Smooth muscle cell (in vitro differentiated cells): ENCODE results near the gene C1QTNF8. TPM values are rescaled to one million over a fixed set of nuclear protein-coding genes. Genes with fewer than 3 reads are reported as not detected.

Experiments used
- DNase-seq: peaks from one replicate; lab custom pipeline; 2025; ENCODE audit not compliant: unreplicated experiment; lab: John Stamatoyannopoulos, UW
- H2AFZ ChIP-seq: fragments of 200-600 bp; sonication (generic); 2 replicates; pipeline ENCODE4 v1.6.0; 2016; ENCODE audit warnings: antibody characterized with exemption, low read depth, mild to moderate bottlenecking
- H3F3A ChIP-seq: fragments of 200-600 bp; sonication (generic); 2 replicates; pipeline ENCODE4 v1.6.0; 2017; ENCODE audit warnings: antibody characterized with exemption, low read depth
- H3K27ac ChIP-seq: fragments of 200-600 bp; sonication (generic); 2 replicates; pipeline ENCODE4 v1.5.1; 2016; ENCODE audit warnings: low read depth, mild to moderate bottlenecking
- H3K27me3 ChIP-seq: fragments of 200-600 bp; sonication (generic); 2 replicates; pipeline ENCODE4 v1.6.1; 2016; ENCODE audit warnings: low read depth, mild to moderate bottlenecking
- H3K36me3 ChIP-seq: fragments of 200-600 bp; sonication (generic); 2 replicates; pipeline ENCODE4 v1.5.1; 2016; ENCODE audit warnings: low read depth
- H3K4me1 ChIP-seq: fragments of 200-600 bp; sonication (generic); 2 replicates; pipeline ENCODE4 v1.5.1; 2016; ENCODE audit warnings: low read depth
- H3K4me2 ChIP-seq: fragments of 200-600 bp; sonication (generic); 2 replicates; pipeline ENCODE4 v1.6.0; 2016; ENCODE audit warnings: mild to moderate bottlenecking
- H3K4me3 ChIP-seq: fragments of 200-600 bp; sonication (generic); 2 replicates; pipeline ENCODE4 v1.5.1; 2016; ENCODE audit warnings: mild to moderate bottlenecking
- H3K79me2 ChIP-seq: fragments of 200-600 bp; sonication (generic); 2 replicates; pipeline ENCODE4 v1.6.0; 2016; ENCODE audit warnings: low read depth, mild to moderate bottlenecking
- H3K9ac ChIP-seq: fragments of 200-600 bp; sonication (generic); 2 replicates; pipeline ENCODE4 v1.6.0; 2016; ENCODE audit warnings: low read depth
- H3K9me3 ChIP-seq: fragments of 200-600 bp; sonication (generic); replicated peaks from 2 replicates; pipeline ENCODE4 v1.5.1; 2016; ENCODE audit warnings: low read depth
- H4K20me1 ChIP-seq: fragments of 200-600 bp; sonication (generic); 2 replicates; pipeline ENCODE4 v1.6.0; 2016; ENCODE audit warnings: low read depth
- WGBS: methylation state at CpG from one replicate; pipeline ENCODE4 v1.1.7; 2016; ENCODE audit warnings: low lambda C conversion rate; 5-methylcytosine and 5-hydroxymethylcytosine counted together
- polyA plus RNA-seq: library from polyadenylated mRNA; unstranded; fragments of >200 nt; fragmentation: Nextera tagmentation; extraction: Ambion mirVana; gene quantifications from 2 replicates; pipeline ENCODE4 v1.2.1, GENCODE V29; 2016
- total RNA-seq: library from RNA; depleted of rRNA; stranded (reverse); fragments of >200 nt; gene quantifications from 2 replicates; pipeline ENCODE4 v1.2.3, GENCODE V29; 2014
- TF ChIP-seq, protein P1 (sequence below): fragments of 200-600 bp; sonication (generic); IDR thresholded peaks from 2 replicates; pipeline ENCODE4 v1.5.1; 2017; ENCODE audit warnings: borderline replicate concordance, mild to moderate bottlenecking, antibody characterized with exemption; ENCODE audit not compliant: insufficient read depth, poor library complexity, severe bottlenecking

The C1QTNF8 gene
- total and polyA plus RNA-seq, 2 experiments from 2014 or later: not detected

DNA sequence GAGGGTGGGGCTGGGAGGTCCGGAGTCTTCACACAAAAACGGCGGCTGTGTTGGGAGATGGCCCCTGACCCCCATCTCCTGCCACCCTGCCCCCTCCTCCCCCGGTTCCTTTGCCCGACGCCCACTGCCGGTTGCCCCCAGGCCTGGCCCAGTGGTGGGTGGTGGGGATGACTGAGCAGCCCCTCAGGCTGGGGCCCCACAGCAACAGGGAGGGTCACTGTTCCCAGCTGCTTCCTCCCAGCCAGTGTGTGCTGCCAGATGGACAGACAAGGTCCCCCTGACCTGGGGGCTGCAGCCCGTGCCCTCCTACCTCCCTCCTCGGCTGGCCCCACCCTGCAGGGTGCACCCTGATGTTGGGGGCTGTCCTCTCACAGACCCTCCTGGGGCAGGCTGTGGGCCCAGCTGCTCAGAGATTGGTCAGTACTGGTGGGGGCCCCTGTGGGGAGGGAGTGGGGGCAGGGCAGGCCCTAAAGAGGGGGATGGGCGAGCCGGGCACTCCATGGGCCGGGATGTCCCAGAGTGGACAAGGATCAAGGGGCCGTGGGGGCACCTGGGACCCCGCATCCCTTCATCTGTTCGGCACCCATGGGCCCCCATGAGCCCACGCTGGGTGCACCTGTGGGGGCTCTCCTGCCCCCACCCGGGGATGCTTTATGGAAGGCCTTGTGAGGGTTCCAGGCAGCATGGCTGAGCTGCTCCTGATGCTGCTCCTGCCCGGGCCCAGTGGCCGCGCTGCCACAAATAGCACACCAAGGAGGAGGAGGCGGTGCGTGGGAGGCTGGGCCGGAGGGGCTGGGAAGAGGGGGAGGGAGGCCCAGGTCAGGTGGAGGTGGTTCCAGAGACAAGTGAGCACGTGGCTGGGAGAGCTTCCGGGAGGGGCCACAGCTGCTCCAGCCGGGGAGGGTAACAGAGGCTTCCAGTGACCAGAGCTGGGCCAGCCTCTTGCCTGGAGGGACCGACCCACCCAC lies 5.1 kb downstream of the C1QTNF8 start:
- H3F3A ChIP-seq: no peaks in the 10 kb centered on the region
- H3K4me1 ChIP-seq: no peaks in the 10 kb centered on the region
- H3K4me2 ChIP-seq: no peak overlapping the region
- TF ChIP-seq, protein P1, sequence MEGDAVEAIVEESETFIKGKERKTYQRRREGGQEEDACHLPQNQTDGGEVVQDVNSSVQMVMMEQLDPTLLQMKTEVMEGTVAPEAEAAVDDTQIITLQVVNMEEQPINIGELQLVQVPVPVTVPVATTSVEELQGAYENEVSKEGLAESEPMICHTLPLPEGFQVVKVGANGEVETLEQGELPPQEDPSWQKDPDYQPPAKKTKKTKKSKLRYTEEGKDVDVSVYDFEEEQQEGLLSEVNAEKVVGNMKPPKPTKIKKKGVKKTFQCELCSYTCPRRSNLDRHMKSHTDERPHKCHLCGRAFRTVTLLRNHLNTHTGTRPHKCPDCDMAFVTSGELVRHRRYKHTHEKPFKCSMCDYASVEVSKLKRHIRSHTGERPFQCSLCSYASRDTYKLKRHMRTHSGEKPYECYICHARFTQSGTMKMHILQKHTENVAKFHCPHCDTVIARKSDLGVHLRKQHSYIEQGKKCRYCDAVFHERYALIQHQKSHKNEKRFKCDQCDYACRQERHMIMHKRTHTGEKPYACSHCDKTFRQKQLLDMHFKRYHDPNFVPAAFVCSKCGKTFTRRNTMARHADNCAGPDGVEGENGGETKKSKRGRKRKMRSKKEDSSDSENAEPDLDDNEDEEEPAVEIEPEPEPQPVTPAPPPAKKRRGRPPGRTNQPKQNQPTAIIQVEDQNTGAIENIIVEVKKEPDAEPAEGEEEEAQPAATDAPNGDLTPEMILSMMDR: no peak
- DNase-seq: no peak
- H3K9ac ChIP-seq: no peak overlapping the region
- H3K79me2 ChIP-seq: no peaks in the 10 kb centered on the region
- H3K36me3 ChIP-seq: no peaks in the 10 kb centered on the region
- H3K9me3 ChIP-seq: no peaks in the 10 kb centered on the region
- H4K20me1 ChIP-seq: no peaks in the 10 kb centered on the region
- no peak overlapping the region for H3K27ac ChIP-seq
- H3K4me3 ChIP-seq: no peak overlapping the region
- 83% methylated on average over 17 of the region's 27 CpGs for WGBS
- no peak overlapping the region for H2AFZ ChIP-seq
- no peaks in the 10 kb centered on the region for H3K27me3 ChIP-seq

DNA sequence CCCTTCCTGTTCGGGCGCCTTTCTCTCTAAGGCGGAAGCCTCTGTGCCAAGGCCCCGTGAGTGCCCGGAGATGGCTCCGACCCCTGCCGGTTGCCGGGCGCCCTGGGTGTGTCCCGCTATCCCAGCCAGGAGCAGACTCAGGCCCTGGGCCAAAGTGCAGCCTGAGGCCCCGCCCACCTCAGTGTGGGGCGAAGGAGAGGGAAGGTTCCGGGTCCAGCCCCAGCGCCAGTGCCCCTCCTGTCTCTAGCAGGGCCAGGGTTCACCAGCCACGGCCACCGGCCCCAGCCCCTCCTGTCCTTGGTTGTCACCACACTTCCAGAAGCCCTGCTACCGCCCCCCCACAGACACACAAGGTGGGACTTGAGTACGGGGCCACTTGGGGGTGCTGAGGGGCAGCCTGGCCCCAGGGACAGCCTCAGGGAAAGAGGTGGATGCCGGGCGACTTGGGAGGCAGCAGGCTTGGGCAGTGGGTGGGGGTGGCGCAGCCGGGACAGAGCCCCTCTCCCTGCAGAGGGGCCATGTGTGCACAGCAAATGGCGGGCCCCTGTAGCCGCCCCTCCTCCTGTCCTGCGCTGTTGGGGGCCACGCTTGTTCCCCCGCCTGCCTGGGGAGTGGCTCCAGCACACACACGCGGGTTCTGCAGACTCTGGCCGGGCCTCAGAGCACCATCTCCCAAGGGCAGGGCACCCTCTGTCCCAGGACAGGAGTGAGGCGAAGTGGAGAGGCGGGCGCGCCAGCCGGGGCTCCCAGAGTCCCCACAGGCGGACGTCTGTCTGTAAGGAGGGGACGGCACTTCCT lies 6.0 kb downstream of the C1QTNF8 start:
- Histone ChIP-seq H3K36me3 (no peaks in the 10 kb centered on the region), H3K4me2 (no peak overlapping the region), H3K27ac (no peak overlapping the region), H3K9ac (no peak overlapping the region), H3K4me1 (no peaks in the 10 kb centered on the region), H3K27me3 (no peaks in the 10 kb centered on the region), H3K4me3 (no peak overlapping the region), H3K79me2 (no peaks in the 10 kb centered on the region), H3K9me3 (no peaks in the 10 kb centered on the region), H2AFZ (no peak overlapping the region), H4K20me1 (no peaks in the 10 kb centered on the region), H3F3A (no peaks in the 10 kb centered on the region)
- DNase-seq: no peak
- WGBS: 87% methylated on average over 27 of the region's 38 CpGs
- TF ChIP-seq, protein P1: no peak

DNA sequence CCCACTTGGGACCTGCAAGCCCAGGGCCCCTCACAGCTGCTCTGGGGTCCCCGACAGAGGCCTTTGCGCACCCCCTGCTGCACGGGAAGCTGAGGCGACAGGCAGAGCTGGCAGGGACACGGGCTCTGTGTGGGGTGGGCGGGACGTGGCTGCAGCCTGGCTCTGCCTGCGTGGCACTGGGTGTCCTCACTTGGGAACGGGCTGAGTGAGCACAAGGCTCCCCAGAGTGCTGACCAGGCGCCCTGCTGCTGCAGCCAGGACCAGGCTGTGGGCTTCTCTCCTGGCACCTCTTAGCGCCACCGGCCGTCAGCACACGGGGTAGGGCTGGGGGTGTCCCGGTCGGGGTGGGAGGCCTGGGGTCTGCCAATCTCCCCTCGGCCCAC lies 6.6 kb downstream of the C1QTNF8 start:
- no peaks in the 10 kb centered on the region for H4K20me1 ChIP-seq
- H3K4me2 ChIP-seq: no peak overlapping the region
- no peak overlapping the region for H3K9ac ChIP-seq
- H3K9me3 ChIP-seq: no peaks in the 10 kb centered on the region
- no peaks in the 10 kb centered on the region for H3K36me3 ChIP-seq
- no peak overlapping the region for H2AFZ ChIP-seq
- no peak overlapping the region for H3K27ac ChIP-seq
- H3K79me2 ChIP-seq: no peaks in the 10 kb centered on the region
- no peak for DNase-seq
- no peaks in the 10 kb centered on the region for H3K4me1 ChIP-seq
- WGBS: 91% methylated on average over 11 of the region's 17 CpGs
- no peaks in the 10 kb centered on the region for H3K27me3 ChIP-seq
- TF ChIP-seq, protein P1: no peak
- H3K4me3 ChIP-seq: no peak overlapping the region
- no peaks in the 10 kb centered on the region for H3F3A ChIP-seq
